Upper lobe of left lung (tissue), 4 donors: ENCODE measurements around the gene EXOC6B.

Source experiments
- CTCF ChIP-seq, 6 experiments: fragments of 450-650 bp in 4 of 6; fragments of 200-600 bp in 2 of 6; sonication (generic) in 2 of 6; IDR thresholded peaks; one replicate each; pipeline ENCODE4 v1.5.1; 2016 to 2019; ENCODE audit warnings: antibody characterized with exemption in 6 of 6
- EP300 ChIP-seq, 4 donors: sonication (generic); formaldehyde crosslinking; IDR thresholded peaks; one replicate each; pipeline ENCODE4 v1.5.1; 2017; ENCODE audit warnings: antibody characterized with exemption in 4 of 4, control low read depth in 2 of 4
- POLR2AphosphoS5 ChIP-seq, 2 donors: sonication (generic); formaldehyde crosslinking; IDR thresholded peaks; one replicate each; pipeline ENCODE4 v1.5.1; 2017; ENCODE audit warnings: antibody characterized with exemption in 2 of 2

- TF ChIP-seq CTCF (IDR thresholded peaks at IDR 0.05) (no peak), EP300 (IDR thresholded peaks at IDR 0.05) (no peak), POLR2AphosphoS5 (IDR thresholded peaks at IDR 0.05) (no peak)
These were observed 282.2 kb downstream of the EXOC6B start for GRCh38 chr2:72543497-72544216.
